RKO (cell line): ENCODE results near the gene ANAPC7.
"Not testable (repeated sequence)": the region's sequence is repeated elsewhere in the genome, so short reads cannot be mapped to it uniquely, and the experiment has no call there.

Experiments
- DNase-seq: peaks from one replicate; pipeline ENCODE4 v3.0.0-alpha.2; 2016; ENCODE audit warnings: low spot score

ANAPC7 gene, protein sequence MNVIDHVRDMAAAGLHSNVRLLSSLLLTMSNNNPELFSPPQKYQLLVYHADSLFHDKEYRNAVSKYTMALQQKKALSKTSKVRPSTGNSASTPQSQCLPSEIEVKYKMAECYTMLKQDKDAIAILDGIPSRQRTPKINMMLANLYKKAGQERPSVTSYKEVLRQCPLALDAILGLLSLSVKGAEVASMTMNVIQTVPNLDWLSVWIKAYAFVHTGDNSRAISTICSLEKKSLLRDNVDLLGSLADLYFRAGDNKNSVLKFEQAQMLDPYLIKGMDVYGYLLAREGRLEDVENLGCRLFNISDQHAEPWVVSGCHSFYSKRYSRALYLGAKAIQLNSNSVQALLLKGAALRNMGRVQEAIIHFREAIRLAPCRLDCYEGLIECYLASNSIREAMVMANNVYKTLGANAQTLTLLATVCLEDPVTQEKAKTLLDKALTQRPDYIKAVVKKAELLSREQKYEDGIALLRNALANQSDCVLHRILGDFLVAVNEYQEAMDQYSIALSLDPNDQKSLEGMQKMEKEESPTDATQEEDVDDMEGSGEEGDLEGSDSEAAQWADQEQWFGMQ

DNA sequence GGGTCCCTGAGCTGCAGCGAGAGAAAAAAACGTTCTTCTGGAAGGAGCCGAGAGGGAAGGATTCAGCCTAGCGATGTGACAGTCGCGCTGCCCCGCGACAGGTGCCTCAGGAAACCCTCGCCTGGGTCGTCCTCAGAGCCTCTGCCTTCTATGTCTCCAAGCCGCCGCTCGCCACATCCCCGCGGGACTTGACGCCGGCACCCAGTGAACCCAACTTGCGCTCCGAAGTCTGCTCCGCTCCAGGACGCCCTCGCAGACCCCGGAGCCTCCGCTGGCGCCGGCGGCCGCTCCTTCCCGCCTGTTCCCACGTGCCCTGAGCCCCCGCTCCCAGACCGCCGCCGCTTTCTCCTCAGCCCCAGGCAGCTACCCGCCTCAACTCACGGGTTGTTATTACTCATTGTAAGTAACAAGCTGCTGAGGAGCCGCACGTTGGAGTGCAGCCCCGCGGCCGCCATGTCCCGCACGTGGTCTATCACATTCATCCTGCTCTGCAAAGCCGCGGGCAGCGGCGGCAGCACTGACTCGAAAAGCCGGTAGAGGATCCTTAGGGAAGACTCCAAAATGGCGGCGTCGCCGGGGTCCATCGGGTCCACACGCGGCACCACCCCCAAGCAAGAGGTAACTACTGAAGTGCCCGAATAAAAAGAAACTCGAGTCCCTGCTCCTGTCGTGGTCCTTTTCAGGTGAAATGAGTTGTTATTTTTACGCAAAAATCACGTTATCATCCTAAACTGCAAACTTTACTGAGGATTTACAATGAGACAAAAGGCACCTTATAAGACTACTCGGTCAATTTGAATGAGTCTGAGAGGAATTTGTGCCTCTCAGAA lies at the start of gene ANAPC7:
Gene ANAPC7 (minus strand): TSS at position 563 of the 830 bp plus-strand sequence. CDS start 81 bp downstream, at position 482.
- peak; percentile 92 for DNase-seq

DNA sequence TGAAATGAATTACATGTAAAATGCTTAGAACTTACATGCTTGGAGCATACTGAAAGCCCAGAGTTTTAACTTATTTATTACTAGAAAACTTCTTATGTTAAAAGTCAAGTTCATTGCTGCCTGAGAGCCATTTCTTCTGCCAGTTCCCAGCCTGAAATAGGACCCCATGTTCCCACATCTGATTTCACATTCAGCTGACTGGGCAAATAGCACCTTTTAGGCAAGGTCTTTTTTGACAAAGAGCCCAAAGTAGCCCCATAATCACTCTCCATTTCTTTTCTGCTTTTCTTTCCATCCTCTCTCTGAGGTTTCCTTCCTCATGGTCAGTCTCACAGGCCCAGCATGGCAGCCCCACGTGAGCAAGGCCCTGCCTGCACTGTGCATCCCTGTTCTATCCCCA lies 47.8 kb upstream of the ANAPC7 start:
- DNase-seq = no peak

DNA sequence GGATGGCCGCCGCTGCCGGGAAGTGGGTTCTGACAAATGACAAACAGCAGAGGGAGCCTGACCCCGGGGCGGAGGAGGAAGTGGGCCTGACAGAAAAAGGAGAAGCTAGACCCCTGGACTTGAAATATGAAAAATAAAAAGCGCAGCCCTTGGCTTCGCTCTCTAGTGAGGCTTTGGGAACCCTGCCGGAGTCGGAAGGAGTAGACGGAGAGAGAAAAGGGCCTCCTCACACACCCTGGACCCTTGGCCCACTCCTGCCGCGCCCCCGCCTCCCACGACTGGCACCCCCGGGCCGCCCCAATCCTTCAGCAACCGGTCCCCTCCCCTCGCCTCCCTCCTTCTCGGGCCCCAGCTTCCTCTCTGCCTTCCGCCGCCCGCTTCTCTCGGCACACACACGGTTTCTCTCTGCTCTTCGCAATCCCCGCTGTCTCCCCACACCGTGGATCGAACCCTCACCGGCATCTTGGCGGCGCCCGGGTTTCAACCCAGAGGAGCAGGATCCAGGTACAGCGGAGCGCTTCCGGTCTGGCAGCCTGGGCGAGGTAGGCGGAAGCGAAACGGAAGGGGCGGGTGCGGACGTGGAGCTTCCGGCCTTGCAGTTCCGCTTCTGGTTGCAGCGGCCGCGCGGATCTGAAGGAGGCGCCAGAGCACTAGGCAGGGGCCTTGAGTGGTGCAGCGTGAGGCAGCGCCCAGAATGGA lies 46.4 kb upstream of the ANAPC7 start, which contains the start of gene ARPC3:
Gene ARPC3 (minus strand): TSS at position 539 of the 699 bp plus-strand sequence. CDS start 77 bp downstream, at position 462.
- DNase-seq = peak; percentile 100

DNA sequence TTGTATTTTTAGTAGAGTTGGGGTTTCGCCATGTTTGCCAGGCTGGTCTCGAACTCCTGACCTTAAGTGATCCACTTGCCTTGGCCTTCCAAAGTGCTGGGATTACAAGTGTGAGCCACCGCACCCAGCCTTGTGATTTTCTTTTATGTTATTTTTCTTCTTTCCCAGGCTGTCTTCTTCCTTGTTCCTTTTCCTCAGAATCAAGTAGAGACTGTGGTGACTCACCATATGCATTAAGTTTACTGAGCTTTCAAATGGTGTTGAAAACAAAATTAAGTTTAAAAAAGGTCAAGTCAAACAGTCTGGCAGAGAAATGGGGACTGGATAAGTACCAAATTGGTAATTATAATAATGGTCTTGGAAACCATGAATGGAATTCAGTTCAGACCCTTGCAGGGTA lies 40.9 kb upstream of the ANAPC7 start:
- DNase-seq = no peak

DNA sequence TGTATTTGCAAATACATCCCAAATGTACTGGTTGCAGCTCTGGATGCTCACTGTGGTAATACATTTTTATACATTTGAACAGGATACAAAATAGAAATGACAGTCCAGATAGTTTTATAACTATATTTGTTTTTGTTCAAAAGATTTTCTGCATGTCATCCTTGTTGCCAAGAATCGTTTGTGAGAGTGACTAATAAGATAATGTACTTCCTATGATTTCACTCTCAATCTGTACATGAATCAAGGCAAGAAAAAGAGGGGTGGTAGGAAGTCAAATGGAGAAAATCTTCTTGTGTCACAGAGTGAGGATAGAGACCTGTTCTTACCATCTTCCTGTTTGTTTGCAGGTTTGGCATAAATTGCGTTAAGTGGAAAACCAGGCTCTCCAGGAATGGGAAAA lies 32.7 kb upstream of the ANAPC7 start:
- DNase-seq = peak; percentile 51

DNA sequence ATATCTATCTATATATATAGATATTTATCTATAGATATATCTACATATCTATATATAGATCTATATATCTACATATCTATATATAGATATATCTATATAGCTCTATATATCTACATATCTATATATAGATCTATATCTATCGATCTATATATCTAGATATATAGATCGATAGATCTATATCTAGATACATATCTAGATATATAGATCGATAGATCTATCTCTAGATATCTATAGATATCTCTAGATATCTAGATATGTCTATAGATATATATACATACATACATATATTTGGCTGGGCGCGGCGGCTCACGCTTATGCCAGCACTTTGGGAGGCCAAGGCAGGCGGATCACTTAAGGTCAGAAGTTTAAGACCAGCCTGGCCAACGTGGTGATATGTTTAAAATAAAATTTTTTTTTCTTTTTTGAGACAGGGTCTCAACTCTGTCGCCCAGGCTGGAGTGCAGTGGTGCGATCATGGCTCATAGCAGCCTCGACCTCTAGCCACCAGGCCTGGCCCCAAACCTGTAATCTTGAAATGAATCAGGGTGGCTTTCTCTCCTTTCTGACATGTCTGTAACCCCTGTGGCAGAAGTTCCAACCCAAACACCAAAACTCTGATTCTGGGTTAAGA lies 28.6 kb upstream of the ANAPC7 start:
- DNase-seq = no peak

DNA sequence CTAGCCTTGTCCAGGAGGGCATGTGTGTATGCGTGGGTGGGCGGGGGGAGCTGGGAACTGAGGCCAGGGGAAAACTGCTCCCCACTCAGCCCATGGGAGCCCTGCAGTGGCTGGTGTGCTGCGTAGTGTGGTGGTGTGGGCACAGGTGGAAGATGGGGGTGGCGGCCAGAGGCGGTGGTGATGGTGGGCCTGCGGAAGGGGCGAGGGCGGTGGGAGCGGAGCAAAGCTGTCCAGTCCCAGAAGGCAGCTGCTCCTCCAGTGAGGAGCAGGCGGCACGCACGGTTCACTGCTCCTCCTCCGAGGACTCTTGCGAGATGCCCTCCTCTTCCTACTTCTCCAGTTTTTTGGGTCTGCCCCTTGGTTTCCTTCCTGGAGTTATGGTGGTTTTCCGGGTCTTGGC lies 26.2 kb upstream of the ANAPC7 start:
- DNase-seq = not testable (repeated sequence)

DNA sequence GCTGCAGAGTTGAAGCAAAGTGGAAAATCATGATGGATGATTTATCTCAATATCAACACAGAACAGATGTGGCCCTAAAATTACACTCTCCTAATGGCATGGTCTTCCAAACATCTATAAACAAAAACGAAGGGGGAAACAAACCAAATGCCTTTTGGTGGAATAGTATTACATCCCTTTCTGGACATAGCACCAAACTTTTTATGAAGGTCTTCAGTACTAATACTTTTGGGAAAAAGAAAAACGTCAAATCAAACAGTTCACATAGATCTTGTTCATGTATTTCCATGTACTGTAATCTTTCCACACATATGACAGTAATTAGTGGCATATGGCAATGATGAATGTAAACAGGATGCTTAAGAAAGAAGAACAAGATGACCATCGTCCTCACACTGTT lies 22.9 kb upstream of the ANAPC7 start:
- no peak for DNase-seq

DNA sequence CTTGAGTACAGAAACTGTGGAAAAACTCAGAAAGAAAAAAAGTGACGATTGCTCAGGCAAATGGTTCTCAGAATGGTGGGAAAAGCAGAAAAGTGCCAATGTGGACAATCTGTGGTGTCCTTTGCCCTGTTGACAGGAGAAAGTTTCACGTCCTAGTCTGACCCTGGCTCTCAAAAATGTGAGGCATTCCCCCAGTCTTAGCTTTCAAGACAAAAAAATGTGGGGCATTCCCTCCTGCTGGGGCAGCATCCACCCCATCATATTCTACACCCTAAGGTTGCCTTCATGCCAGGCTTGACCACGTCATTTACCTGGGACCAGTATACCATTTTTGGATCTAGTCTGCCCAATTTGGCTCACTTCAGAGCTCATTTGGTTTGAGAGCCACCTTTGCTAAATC lies 20.7 kb upstream of the ANAPC7 start:
- no peak for DNase-seq

DNA sequence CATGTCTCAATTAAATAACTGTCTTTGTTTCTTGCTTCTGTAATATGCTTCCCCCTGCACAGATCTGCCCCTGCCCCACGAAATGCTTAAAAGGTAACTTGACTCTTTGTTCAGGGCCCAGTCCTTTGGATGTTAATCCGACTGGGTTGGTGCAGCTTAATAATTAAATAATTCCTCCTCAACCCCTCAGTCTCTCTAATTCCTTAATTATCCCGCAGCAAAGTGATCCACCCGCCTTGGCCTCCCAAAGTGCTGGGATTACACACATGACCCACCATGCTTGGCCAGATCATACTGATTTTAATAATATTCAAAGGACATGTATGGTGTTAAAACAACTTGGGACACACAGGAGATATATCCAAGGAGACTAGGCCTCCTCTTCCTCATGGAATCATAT lies 18.2 kb upstream of the ANAPC7 start:
- DNase-seq = no peak

DNA sequence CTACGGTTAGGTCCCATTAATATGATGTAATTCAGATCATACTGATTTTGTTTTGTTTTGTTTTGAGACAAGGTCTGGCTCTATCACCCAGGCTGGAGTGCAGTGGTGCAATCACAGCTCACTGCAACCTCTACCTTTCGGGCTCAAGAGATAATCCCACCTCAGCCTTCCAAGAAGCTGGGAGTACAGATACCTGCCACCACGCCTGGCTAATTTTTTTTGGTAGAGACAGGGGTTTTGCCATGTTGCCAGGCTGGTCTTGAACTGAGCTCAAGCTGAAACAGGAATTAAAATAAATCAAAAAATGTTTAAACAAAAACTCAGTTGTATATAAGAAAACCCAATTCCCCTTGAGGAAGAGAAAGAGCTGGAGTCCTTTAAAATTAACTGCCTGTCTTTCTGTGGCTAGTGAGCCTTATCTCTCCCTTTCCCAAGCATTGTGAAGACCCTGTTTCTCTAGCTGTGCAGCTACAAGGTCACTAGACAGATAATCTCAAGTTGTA lies 17.7 kb upstream of the ANAPC7 start:
- no peak for DNase-seq

DNA sequence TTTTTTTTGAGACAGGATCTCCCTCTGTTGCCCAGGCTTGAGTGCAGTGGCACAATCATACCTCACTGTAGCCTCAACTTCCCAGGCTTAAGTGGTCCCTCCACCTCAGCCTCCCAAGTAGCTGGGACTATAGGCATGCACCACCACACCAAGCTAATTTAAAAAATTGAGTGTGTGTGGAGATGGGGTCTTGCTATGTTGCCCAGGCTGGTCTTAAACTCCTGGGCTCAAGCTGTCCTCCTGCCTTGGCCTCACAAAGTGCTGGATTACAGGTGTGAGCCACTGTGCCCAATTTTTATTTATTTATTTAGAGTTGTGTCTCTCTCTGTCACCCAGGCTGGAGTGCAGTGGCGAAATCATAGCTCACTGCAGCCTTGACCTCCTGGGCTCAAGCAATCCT lies 17.1 kb upstream of the ANAPC7 start:
- not testable (repeated sequence) for DNase-seq

DNA sequence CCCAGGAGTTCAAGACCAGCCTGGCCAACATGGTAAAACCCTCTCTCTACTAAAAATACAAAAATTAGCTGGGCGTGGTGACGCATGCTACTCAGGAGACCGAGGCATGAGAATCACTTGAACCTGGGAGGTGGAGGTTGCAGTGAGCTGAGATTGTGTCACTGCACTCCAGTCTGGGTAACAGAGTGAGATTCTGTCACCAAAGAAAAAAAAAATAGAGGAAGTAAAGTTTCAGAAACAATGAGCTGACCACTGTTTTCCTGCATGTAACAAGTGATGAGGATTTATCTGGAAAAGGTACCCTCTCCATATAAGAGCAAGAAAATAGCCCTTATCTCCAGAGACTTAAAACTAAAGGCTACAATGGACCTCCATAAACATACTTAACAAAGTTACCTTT lies 13.6 kb upstream of the ANAPC7 start:
- DNase-seq = not testable (repeated sequence)

DNA sequence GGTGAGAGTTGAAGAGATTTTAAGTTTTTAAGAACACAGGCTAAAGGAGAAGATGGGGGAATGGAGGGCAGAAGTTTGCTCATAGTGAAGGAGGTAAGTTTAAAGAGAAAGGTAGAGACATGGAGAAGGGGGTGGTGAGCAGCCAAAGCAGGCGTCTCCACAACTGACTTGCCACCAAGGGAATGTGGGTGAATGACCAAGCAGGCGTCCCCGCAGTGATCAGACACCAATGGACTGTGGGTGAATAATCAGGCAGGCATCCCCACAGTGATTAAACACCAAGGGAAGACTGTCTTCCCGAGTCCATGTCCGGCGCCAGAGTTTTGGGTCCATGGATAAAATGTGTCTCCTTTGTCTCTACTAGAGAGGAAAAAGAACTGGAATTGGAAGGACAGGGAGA lies 6.6 kb upstream of the ANAPC7 start:
- DNase-seq = not testable (repeated sequence)

DNA sequence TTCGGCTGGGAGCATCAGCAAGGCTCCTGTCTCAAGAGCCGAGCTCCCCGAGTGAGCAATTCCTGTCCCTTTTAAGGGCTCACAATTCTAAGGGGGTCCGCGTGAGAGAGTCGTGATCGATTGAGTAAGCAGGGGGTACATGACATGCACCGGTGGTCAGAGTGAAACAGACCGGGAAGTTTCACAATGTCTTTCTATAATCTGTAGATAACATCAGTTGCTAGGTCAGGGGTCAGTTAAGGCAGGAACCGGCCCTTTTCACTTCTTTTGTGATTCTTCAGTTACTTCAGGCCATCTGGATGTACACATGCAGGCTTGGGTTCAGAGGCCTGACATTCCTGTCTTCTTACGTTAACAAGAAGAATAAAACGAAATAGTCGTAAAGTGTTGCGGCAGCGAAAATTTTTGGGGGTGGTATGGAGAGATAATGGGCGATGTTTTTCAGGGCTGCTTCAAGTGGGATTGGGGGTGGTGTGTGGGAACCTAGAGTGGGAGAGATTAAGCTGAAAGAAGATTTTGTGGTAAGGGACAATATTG lies 1.7 kb upstream of the ANAPC7 start:
- not testable (repeated sequence) for DNase-seq

DNA sequence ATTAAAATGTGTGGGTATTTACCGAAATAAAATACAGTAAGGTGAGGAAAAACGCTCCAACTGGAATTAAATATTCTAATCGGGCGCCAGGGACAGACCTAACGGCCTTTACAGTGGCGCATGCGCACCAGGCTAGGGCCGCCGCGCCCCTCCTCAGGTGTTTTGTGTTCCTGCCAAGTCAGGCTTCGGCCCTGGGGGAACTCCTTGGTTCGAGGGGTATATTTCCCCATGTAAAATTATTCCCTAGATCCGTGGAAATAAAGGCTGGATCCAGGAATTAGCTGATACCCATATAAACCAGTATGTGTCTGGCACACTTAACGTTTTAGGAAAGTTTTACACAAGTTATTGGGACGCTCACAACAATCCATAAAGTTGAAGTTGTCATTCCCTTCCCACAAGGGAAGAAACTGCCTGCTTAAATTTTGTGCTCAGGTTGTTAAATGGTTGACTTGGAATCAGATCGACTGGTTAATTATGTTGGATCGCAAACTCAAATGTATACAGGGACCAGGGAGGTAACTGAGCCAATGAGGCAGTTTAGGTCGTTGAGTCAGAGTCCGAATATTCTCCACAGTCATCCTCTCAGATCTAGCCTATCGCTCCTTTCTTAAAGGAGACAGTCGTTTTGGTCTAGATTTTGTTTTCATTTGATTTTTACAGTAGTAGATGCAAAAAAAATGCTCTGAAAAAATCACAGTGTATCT lies 621 bp upstream of the ANAPC7 start:
- peak; percentile 89 for DNase-seq

DNA sequence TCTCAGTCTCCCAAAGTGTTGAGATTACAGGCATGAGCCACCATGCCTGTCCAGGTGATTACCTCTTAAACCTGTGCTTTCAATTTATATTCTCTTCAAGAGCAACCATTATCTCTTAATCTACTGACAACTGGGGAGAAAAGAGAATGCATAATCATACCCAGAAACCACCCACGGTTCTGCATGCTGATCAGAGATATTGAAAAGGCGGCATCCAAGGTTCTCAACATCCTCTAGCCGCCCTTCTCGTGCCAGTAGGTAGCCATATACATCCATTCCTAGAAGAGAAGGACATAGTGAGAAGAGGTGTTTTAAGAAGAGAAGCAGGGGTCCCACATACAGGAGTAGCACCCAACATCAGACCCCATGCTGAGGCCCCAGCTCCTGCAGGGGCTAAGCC lies 20.8 kb downstream of the ANAPC7 start:
- DNase-seq = no peak

DNA sequence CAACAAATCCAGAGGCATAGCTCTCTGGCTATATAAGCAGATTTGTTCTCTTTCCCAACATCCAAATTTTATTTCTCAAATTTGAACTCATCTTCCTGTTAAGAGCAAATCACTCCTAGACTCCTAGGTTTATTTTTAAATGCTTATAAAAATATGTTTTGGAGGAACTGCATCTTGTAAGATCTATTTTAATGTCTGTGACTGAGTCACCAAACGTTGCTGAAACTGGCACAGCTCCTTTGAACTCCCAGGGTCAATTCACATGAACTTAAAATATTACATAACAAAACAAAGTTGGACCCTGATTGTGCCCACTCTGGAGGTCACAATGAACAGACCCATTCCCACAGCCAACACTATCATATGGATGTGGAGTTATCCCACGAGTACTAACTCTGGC lies 23.9 kb downstream of the ANAPC7 start:
- no peak for DNase-seq

DNA sequence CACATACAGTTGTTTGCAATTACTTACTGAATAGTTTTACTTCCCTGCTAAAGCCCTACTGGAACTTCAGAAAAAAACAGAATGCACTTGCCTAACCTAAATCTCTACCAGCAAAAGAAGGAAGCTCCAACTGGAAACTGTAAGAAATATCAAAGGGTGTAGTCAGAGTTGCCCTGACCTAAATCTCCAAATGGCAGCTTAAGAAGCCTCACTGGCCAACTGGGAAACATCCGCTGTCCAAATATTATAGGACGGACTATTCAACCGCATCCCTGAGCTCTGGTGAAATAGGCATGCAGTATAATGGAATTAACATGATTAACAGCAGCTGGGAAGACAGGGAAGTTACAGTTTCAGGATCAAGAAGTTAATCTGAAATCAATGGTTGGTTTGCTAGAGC lies 24.3 kb downstream of the ANAPC7 start:
- no peak for DNase-seq

DNA sequence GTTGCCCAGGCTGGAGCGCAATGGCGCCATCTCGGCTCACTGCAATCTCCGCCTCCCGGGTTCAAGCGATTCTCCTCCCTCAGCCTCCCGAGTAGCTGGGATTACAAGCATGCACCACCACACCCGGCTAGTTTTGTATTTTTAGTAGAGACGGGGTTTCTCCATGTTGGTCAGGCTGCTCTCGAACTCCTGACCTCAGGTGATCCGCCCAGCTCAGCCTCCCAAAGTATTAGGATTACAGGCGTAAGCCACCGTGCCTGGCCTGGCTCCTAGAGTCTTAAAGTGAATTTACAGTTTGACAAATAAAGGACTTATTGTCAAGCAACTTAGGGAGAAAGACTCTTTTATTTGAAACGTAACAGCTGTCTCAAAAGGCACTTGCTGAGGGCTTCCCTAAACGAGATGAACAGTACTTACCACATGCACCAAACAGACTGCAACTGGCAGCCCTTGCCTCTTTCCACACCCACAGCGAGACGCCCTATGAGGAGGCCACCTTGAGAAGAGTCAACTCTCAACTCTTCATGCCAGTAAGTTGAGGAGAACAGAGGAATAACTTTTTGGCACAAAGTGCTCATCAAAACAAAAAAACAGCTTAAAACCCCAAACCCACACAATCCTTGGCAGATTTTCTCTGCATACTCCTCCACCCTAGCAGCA lies 25.2 kb downstream of the ANAPC7 start:
- DNase-seq = not testable (repeated sequence)
